Common myeloid progenitor, CD34-positive (primary cell): ENCODE measurements around the gene BID.

Experiments used
- CTCF ChIA-PET: fragments of 350-600 bp; sonication (Branson Sonifier 250); formaldehyde crosslinking; loops from one replicate; lab custom pipeline; 2021; ENCODE audit warnings: antibody characterized with exemption; lab: Charles Lee
- POLR2A ChIA-PET: fragments of 350-600 bp; sonication (Branson Sonifier 250); formaldehyde crosslinking; loops from one replicate; lab custom pipeline; 2021; ENCODE audit warnings: antibody characterized with exemption; lab: Charles Lee
- DNase-seq, 3 donors: peaks; one replicate each; pipeline versions ENCODE4 v3.0.0 to v3.0.0-alpha.2; 2013
- H3K27ac ChIP-seq, 2 experiments: 1 replicate in 1 of 2; 2 replicates in 1 of 2; pipeline ENCODE4 v1.7.0; 2013; ENCODE audit warnings: inconsistent platforms in 2 of 2, low read length in 2 of 2, mild to moderate bottlenecking in 2 of 2, low read depth in 1 of 2, moderate library complexity in 1 of 2; ENCODE audit not compliant: severe bottlenecking in 2 of 2, insufficient read depth in 1 of 2, poor library complexity in 1 of 2
- H3K27me3 ChIP-seq, 5 experiments: replicated peaks in 2 of 5; 1 replicate in 3 of 5; 2 replicates in 2 of 5; pipeline versions ENCODE4 v1.6.1 to v1.7.0; 2013; ENCODE audit warnings: low read length in 4 of 5, mild to moderate bottlenecking in 2 of 5, moderate library complexity in 2 of 5, inconsistent platforms in 1 of 5; ENCODE audit not compliant: insufficient read depth in 5 of 5, control insufficient read depth in 4 of 5
- H3K36me3 ChIP-seq, 4 experiments: 1 replicate in 2 of 4; 2 replicates in 2 of 4; pipeline versions ENCODE4 v1.6.1 to v1.7.0; 2013; ENCODE audit warnings: low read length in 3 of 4, control low read depth in 1 of 4, mild to moderate bottlenecking in 1 of 4; ENCODE audit not compliant: control insufficient read depth in 4 of 4, insufficient read depth in 4 of 4
- H3K4me1 ChIP-seq, 4 experiments: 1 replicate in 3 of 4; 2 replicates in 1 of 4; pipeline versions ENCODE4 v1.6.1 to v1.7.1; 2013; ENCODE audit warnings: low read length in 3 of 4, mild to moderate bottlenecking in 3 of 4, control low read depth in 1 of 4, inconsistent platforms in 1 of 4, moderate library complexity in 1 of 4; ENCODE audit not compliant: control insufficient read depth in 4 of 4, insufficient read depth in 4 of 4; ENCODE audit errors: control extremely low read depth in 1 of 4
- H3K4me3 ChIP-seq, 7 experiments: 1 replicate in 4 of 7; 2 replicates in 3 of 7; pipeline versions ENCODE4 v1.5.1 to v1.7.0; 2013; ENCODE audit warnings: mild to moderate bottlenecking in 7 of 7, low read length in 6 of 7, moderate library complexity in 6 of 7, inconsistent platforms in 2 of 7, low read depth in 2 of 7, control low read depth in 1 of 7; ENCODE audit not compliant: insufficient read depth in 4 of 7, control insufficient read depth in 1 of 7; ENCODE audit errors: extremely low read depth in 1 of 7
- H3K9me3 ChIP-seq, 5 experiments: 1 replicate in 4 of 5; 2 replicates in 1 of 5; pipeline versions ENCODE4 v1.6.1 to v1.7.1; 2013; ENCODE audit warnings: low read length in 4 of 5, mild to moderate bottlenecking in 2 of 5, inconsistent platforms in 1 of 5, low read depth in 1 of 5, moderate library complexity in 1 of 5; ENCODE audit not compliant: control insufficient read depth in 4 of 5, insufficient read depth in 2 of 5; ENCODE audit errors: control extremely low read depth in 1 of 5
- WGBS: methylation state at CpG from one replicate; pipeline ENCODE4 v1.1.5; 2013; ENCODE audit not compliant: insufficient coverage; 5-methylcytosine and 5-hydroxymethylcytosine counted together

Gene BID

GRCh38 chr22:17811119-17811518 is 36.9 kb upstream of the BID start:
- H3K4me3 ChIP-seq, result no peak overlapping the region
- H3K36me3 ChIP-seq, result peaks cover 8 to 64% (median 41%) of the 10 kb centered on the region in 4 experiments
- H3K9me3 ChIP-seq, result no peaks in the 10 kb centered on the region
- no peaks in the 10 kb centered on the region for H3K4me1 ChIP-seq
- H3K27me3 ChIP-seq, result no peaks in the 10 kb centered on the region
- DNase-seq, result no peak
- ChIA-PET POLR2A (no interaction called here), CTCF (interaction anchor here (0.5 to 0.8 kb wide), 2 partner anchors 36 to 275 kb away, joined by 3 read pairs; no protein-coding TSS in a partner anchor)
- no peak overlapping the region for H3K27ac ChIP-seq
- WGBS, result 100% methylated on average over 3 of the region's 4 CpGs

GRCh38 chr22:17810570-17811116 is 36.4 kb upstream of the BID start:
- DNase-seq, result no peak
- ChIA-PET POLR2A (no interaction called here), CTCF (interaction anchor here (0.5 to 2.0 kb wide), 3 partner anchors 36 to 275 kb away, joined by 3 to 6 read pairs (median 3); no protein-coding TSS in a partner anchor)
- no peaks in the 10 kb centered on the region for H3K9me3 ChIP-seq
- H3K36me3 ChIP-seq, result peaks cover 8 to 62% (median 37%) of the 10 kb centered on the region in 4 experiments
- no peaks in the 10 kb centered on the region for H3K4me1 ChIP-seq
- 98% methylated on average over 11 of the region's 12 CpGs for WGBS
- no peak overlapping the region for H3K27ac ChIP-seq
- H3K27me3 ChIP-seq, result no peaks in the 10 kb centered on the region
- no peak overlapping the region for H3K4me3 ChIP-seq

GRCh38 chr22:17808693-17809403 is 34.6 kb upstream of the BID start:
- Histone ChIP-seq H3K36me3 (peaks cover 4 to 62% (median 36%) of the 10 kb centered on the region in 4 experiments), H3K27ac (no peak overlapping the region), H3K9me3 (no peaks in the 10 kb centered on the region), H3K4me1 (no peaks in the 10 kb centered on the region), H3K4me3 (no peak overlapping the region), H3K27me3 (no peaks in the 10 kb centered on the region)
- no peak for DNase-seq
- 97% methylated on average over 25 of the region's 25 CpGs for WGBS
- POLR2A ChIA-PET, result interaction anchor here (0.5 kb wide), 1 partner anchor 1085 kb away, joined by 4 read pairs; no protein-coding TSS in a partner anchor
- CTCF ChIA-PET, result interaction anchor here (2.0 kb wide), 1 partner anchor 267 kb away, joined by 6 read pairs; no protein-coding TSS in a partner anchor

- H3K9me3 ChIP-seq, result no peaks in the 10 kb centered on the region
- H3K27ac ChIP-seq, result no peak overlapping the region
- WGBS, result 100% methylated on average over 13 of the region's 18 CpGs
- peaks cover 4 to 55% (median 37%) of the 10 kb centered on the region in 4 experiments for H3K36me3 ChIP-seq
- no peak overlapping the region for H3K4me3 ChIP-seq
- DNase-seq, result no peak
- no peaks in the 10 kb centered on the region for H3K27me3 ChIP-seq
- H3K4me1 ChIP-seq, result no peaks in the 10 kb centered on the region
- CTCF ChIA-PET, result no interaction called here
- POLR2A ChIA-PET, result no interaction called here
Measured at GRCh38 chr22:17807578-17808410, 33.5 kb upstream of the BID start.

- CTCF ChIA-PET, result no interaction called here
- no peak for DNase-seq
Measured at GRCh38 chr22:17807086-17807485, 32.8 kb upstream of the BID start.

GRCh38 chr22:17806437-17806836 is 32.2 kb upstream of the BID start:
- POLR2A ChIA-PET, result no interaction called here
- no peak for DNase-seq
- no peaks in the 10 kb centered on the region for H3K9me3 ChIP-seq
- H3K27me3 ChIP-seq, result no peaks in the 10 kb centered on the region
- H3K4me3 ChIP-seq, result no peak overlapping the region
- WGBS, result no CpG with 5 or more reads among the region's 2 CpGs
- CTCF ChIA-PET, result no interaction called here
- no peaks in the 10 kb centered on the region for H3K4me1 ChIP-seq
- H3K36me3 ChIP-seq, result peaks cover 4 to 48% (median 36%) of the 10 kb centered on the region in 4 experiments
- H3K27ac ChIP-seq, result no peak overlapping the region

More at GRCh38 chr22:17807086-17807485, 32.8 kb upstream of the BID start:
- WGBS, result over 99% methylated on average over 10 of the region's 10 CpGs
- Histone ChIP-seq H3K9me3 (no peaks in the 10 kb centered on the region), H3K4me1 (no peaks in the 10 kb centered on the region), H3K27ac (no peak overlapping the region), H3K27me3 (no peaks in the 10 kb centered on the region), H3K36me3 (peaks cover 4 to 52% (median 37%) of the 10 kb centered on the region in 4 experiments), H3K4me3 (no peak overlapping the region)
- POLR2A ChIA-PET, result no interaction called here
